NCI-H1436 treated with DMSO at 0.1 percent for 48 hours (cell line): Measurements from ENCODE around the gene ADCY5.

Experiments
- DNase-seq: peaks from one replicate; lab custom pipeline; 2025; lab: John Stamatoyannopoulos, UW

ADCY5 gene

DNA sequence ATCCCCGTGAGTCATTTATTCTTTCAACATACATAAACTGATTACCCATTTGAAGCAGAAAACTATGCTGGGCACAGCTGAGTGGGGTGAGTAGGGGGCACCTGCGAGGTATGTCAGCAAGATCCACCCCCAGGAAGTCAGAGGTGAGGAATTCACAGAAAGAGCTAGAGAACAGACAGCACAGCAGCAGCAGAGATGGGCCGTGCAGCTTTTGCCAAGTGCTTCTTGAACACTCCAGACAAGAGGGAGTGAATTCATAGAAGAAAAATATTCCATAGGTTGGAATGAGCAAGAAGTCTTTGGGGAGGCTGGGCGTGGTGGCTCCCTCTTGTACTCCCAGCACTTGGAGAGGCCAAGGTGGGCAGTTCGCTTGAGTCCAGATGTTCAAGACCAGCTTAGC, 9.4 kb upstream of the ADCY5 start:
- no peak for DNase-seq

DNA sequence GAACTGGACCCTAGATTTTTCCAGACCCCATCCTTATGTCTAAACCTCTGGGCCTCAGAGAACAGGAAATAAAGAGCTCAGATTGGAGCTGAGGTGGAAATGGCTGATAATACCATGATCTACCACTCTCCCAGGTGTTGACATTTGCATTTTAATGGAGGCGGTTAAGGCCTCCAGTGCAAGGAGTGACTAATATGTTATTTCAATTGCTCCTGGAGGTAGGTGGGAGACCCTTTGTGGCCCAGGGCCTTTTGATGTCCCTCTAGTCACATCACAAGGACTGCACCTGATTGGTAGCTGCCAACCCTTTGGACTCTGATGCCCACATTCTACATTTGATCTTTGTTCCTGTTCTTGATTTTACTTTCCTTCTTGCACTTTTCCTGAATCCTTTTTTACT, 9.0 kb upstream of the ADCY5 start:
- no peak for DNase-seq

DNA sequence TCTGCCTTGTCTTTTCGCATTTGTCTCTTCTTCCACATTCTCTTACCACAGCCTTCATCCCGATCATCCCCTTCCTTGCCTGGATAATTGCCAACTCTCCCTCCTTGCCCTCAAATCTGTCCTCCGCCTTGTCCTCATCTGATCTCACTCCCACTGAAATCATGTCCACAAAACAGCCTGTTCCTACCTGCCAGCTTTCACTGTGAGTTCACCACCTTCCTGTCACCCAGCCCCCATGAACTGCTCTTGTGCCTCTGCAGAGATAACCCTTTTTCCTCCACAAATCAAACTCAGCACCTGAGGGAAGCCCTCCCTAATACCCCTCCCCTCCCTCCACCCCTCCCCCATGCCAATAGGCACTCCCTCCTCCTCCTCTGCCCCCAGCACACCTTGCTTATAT, 4.8 kb upstream of the ADCY5 start:
- DNase-seq: no peak

DNA sequence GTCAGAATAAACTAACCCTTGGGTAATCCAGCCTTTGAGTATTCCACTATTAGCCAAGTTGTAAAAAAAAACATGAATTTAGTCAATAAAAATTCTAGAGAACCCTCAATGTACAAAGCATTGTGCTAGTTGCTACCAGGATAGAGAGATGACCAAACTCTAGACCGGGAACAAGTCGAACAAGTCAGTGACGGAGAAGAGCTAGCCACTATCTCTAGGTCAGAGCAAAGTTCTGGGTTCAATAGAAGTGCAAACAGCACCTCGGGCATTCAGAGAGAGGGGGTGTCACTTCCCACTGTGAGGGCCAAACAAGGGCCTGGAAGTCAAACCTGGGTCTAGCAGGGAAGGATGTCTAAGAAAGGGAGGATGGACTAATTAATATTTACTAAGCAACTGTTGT, 2.3 kb upstream of the ADCY5 start:
- DNase-seq: no peak

DNA sequence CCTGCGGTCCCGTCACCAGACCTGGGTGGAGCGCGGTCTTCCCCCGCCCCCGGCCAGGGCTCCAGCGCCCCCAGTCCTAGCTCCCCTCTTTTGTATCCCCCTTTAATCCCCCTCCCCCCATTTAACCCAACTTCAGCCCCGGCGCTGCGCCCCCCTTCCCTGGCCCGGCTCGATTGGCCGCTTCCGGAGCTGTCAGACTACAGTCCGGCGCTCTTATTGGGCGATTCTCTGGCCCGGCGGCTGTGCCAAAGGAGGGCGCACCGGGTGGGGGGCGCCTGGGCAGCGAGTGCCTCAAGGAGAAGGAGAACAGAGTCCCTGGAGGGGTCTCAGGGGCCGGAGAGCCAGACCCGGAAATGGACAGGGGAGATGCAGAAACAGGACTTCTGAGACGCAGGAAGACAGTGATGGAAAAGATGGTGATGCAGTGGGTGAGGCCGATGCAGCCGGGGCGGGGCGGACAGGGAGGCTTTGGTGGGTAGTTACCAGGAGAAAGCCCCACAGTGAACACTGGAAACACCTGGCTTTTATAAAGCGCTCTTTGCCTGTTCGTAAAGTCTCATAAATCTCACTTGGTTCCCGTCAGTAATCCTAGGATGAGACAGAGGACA, 1.2 kb upstream of the ADCY5 start:
- DNase-seq: no peak

DNA sequence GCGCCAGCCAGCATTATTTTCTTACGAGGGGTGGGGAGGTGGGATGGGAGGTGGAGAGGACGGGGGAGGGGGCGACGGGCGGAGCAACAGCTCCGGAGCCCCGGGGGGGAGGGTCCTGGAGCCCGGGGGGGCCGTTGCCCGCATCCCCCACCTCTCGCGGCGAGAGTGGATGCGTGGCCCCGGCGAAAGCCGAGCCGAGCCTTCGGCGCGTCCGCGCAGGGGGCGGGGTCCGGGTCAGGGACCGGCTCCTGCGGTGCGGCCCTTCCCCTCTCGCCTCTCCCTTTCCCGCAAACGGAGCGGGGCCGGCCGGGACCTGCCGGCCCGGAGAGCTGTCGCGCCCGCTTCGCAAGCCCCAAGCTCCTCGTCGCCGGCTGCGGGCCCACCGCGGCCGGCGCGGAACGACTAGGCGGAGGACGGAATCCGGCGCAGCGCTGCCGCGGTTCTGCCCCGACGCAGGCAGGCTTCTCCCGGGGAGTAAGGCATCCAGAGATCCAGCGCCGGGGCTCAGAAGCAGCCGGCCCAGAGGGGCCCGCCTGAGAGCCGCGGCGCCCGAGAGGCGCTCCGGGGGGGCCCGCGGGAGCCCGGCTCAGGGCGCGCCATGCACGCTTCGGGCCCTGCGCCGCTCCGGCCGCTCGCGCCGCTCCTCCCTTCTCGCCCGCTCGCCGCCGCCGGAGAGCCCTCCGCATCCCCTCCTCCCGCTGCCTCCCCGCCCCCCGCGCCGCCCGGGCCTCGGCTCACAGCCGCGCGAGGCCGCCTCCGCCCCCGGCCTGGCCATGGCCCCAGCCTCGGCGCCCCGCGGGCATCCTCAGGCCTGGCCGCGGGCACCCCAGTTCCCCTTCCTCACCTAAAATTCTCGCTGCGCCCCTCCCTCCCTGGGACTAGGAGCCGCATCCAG, 459 bp upstream of the ADCY5 start:
- DNase-seq: no peak

DNA sequence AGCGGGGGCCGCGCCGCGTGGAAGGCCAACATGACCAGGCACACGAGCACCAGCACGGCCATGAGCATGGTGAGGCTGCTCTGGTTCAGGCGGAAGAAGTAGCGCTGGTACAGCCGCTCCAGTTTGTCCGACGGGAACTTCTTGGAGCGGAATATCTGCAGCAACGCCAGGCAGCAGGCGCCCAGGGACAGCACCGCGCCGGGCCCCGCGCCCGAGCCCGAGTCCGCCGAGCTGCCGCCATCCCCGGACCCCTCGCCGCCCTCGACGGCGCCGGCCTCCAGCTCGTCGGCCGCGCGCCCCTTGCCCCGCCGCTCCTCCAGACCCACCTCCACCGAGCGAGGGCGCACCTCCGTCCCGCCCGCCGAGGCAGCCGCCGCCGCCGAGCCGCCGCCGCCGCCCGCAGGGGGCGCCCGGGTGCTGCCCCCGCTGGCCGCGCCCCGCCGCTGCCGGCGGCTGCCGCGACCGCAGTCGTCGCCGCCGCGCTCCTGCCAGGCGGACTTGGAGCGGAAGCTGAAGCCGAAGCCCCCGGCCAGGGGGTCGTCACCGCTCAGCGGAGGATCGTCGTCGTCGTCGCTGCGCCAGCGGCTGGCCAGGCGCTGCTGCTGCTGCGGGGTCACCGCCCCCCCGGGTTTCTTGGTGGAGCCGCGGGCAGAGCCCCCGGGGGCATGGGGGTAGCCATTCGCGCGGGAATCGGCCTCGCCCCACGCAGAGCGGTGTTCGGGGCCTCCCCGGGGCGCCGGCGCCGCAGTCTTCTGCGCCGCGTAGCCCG, 957 bp downstream of the ADCY5 start:
- no peak for DNase-seq

DNA sequence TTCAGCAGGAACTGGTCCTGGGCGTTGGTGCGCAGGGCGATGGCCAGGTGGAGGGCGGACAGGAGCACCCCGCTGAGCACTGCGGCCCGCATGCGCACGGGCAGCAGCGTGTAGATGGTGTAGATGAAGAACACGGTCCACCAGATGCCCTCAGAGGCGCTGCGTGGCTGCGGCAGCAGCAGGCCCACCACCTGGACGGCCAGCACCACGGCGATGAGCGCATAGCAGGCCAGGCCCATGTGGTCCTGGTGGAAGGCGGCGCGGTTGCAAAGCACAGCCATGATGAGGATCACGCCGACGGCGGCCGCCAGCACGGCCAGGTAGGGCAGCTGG, 1.5 kb downstream of the ADCY5 start:
- DNase-seq: no peak

DNA sequence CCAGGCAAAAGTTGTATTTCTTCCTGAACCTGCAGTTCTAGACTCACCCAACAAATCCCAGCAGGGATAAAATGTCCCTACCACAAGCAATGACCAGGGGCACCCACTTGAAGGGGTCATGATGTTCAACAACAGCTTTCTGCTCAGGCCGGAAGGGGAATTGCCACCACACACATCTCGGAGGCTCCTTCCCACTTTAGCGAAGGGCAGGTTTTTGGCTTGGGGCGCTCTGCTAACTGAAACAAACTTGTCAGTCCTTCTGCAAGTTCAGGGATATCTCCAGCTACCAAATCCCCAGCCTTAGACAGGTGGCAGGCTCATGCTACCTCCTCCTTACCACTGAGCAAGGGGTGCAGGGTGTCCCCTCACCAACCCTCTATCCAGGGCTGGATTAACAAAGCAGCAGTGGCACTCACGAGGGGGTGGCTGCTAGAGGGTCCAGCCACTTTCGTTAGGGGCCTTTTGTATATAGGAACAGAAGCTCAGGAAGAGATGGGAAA, 2.2 kb downstream of the ADCY5 start:
- DNase-seq: no peak

DNA sequence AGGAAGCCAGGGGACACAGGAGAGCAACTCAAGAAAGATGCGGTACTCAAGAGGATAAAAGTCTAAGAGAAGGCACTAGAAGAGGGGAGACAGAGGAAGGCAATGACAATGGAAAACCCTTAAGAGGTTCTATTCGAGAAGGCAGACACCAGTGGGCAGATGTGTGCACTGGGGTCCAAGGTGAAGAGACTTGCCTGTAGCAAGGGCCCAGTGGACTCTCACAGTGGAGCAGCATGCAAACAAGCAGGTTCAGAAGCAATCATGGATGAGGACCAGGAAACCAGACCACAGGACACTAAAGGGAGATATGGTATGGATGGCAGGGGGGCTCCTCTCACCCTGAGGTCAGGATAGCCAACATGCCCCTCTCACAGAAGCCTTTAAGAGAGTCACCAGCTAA, 2.7 kb downstream of the ADCY5 start:
- no peak for DNase-seq

DNA sequence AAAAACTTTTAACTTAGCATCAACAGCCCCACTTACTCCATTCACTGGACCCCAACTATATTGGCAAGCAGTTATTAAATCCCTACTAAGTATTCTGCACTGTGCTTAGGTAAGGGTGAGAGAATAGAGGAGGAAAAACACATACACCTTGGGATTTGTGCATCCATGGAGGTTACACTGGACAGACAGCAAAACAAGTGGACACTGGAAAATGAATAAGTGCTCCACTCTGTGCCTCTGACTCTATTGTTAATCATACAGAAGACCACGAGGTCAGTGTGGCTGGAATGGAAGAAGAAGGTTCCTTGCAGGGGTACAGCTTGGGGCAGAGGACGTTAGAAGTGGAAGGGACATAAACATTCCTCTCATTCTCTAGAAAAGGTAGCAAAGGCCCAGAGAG, 3.2 kb downstream of the ADCY5 start:
- no peak for DNase-seq

DNA sequence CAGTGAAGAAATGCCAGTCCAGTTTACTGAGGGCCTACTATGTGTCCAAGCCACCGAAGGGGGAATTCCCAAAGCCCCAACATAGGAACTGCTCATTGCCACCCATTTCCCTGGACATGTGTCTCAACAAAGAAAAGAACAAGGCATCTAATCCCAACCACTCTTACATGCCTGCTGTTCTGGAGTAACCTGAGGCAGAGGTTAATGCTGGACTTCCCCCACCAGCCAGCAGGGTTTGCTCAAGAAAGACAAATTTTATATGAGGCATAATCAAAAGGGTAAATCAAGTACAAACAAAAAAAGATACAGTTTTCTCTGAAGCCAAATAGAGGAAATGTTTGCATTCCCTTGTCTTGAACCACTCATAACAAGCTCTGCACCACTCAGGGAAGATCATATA, 4.1 kb downstream of the ADCY5 start:
- DNase-seq: no peak

DNA sequence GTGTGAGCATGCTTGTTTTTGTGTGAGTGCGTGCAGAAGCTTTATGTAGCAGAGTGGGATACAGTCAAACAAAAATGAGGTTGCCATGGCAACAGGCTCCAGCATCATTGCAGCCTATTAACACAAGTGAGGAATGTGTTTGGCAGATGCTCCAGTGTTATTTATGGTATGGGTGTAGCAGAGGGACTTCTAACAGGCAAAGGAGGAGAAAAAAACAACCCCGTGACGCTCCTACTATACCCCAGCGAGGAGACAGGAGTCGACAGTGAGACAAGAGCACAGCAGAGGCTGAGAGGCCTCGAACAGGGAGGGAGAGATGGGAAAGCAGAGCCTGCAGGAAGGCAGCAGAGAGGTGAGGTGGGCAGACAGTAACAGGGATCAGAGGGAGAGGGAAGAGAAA, 4.9 kb downstream of the ADCY5 start:
- DNase-seq: no peak

DNA sequence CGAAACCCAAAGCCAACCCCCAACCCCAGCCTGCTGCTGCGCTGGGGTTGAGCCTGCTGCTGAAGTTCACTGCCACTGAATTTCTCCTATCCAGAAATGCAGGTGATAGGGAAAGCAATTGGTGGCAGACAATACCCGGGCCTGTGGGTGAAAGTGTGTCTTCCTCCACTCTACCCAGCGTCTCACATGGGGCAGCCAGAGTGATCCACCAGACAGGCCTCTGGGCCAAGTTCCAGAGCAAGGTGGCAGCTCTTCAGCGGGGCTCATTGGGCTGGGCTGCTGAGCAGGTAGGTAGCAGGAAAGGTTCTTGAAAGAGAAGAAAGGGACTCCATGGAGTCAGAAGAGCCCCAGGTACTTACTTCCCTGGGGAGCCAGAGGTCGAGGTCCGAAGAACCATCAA, 6.0 kb downstream of the ADCY5 start:
- no peak for DNase-seq

DNA sequence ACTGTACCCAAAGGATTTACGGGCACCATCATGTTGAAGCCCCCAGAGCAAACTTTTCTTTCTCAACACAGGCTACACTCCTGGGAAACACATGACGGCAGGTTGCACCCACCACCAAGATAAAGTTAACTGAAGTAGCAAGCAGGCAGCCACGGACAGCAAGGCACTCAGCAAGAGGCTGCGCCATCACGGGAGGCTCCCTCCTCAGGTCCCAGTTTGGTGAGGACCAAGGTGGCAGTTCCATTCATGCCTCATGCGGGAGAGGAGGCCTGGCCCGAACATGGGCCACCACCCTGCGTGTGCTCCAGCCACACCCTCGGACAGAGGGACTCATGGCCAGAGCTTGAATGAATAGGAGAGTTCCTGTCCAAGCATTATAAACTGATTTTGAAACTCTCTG, 6.8 kb downstream of the ADCY5 start:
- DNase-seq: no peak

DNA sequence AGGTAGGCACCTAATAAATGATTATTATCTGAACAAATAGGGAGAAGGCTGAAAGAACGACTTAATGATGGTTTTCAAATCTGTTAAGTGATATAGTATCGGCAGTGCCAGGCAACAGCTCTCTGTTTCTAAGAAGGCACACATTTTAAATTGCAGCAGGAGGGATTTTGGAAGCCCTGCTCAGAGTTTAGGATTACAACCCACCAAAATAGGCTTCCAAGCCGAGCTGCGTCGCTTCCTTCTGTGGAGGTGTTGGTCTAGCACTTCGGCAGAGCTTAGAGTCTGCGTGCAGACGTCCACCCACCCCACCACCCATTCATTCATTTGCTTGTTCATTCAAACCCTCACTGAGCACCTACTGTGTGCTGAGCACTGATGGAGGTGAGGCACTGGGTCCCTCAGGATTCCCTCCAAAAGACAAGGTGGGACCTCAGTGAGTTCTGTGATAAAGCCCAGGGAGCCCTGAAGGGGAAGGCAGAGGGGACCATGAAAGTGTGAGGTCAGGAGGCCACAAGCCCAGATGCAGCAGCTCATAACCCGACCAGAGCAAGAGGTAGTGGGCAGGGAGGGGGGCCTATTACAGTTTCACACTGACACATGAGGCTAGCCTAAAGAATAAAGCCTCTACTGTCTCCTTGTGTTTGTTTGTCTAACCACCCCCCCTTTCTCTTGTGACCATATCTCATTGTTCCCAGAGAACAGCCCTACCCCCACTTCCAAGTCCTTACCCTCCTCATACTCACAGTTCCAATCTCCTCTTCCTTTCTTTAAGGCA, 8.9 kb downstream of the ADCY5 start:
- DNase-seq: no peak

DNA sequence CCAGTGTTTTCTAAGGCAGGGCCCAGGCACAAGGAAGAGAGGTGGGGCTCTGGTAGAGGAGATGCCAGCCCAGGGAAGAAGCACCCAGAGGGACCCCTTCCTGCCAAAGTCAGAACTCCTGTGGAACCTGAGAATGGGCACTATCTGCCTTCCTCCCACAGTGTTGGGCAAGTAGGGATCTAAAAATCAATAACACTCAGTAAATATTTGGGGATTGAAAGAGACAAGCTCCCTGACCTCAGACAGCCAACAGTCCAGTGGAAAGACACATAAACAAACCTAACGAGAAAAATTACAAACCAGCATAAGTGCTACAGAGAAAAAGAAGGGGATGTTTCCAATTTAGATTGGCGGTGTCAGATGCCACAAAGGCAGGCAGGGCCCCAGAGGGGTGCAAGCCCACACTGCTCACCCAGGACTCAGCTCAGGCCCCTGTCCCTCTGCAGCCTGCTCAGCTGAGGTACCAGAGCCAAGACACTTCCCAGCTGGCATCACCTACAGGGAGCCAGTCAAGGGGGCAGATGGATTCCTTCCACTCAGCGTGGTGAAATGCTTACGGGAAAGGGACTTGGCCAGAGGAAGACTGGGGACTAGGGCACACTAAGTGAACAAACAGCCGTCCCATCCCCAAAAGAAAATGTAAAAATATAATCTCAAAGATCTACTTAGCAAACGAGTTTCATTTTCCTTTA, 15.9 kb downstream of the ADCY5 start:
- no peak for DNase-seq

DNA sequence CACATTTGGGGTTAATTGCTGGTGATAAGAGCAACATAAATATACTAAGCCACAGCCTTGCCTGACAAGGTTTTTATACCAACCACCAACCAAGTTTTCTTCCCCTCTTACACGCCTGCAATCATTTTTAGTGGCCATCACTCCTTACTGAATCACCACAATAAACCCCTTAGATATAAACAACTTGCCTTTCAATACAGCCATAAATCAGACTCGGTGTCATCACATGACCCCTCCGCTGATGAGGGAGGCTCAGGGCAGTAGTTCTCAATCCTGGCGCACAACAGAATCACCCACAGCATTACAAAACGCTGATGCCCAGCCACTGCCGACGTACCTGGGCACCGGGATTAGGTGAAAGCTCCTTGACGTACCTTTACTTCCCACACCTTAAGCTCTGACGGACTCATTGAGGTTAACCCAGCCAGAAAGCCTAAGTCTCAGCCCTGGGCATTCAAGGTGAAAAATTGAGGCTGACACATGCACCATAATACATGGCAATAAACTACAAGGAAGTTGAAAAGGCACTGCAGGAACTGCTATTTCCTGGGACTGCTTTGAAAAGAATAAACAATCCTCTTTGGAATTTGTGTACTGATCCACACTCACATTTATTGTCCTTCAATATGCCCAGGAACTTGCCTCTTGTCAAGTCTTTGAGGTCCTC, 17.1 kb downstream of the ADCY5 start:
- DNase-seq: no peak

DNA sequence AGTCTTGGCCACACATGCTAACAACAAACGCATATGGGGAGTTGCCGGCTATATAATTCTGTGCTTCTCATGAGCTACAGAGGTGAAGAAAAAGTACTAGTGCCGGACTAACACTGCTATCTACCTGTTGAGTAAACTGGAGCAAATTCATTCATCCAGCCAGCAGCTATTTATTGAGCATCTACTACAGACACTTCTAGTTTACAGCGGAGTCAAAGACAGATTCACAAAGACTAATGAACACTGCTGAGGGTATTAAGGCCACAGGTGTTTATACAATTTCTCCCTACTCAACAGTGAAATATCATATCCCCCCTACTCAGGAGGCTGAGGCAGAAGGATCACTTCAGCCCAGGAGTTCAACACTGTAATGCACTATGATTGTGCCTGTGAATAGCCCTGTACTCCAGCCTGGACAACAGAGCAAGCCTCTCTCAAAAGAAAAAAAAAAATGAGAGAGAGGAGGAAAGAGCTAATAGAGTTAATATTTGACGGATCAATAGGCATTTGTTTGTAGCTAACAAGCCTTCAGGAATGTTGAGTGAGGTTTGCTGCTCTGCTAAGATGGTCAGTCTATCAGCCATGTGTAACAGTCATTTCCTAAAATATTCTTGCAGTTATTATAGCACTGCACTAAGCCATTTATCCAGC, 17.8 kb downstream of the ADCY5 start:
- no peak for DNase-seq

DNA sequence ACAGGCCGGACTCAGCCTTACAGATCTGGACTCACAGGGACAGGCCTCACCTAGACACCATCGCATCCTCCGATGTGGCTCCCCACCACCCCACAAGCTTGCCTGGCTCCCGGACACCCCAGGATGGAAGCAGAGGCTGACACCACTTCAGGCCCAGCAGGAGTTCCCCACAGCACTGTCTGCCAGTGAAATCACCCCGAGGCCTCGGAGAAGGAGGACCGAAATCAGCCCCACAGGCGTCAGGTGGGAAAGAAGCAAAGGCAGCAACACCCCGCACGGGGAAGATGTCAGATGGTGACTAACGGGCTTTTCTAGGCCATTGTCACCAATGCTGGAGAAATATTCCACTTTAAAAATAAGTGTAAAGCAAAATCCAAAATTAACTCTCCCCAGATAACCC, 18.6 kb downstream of the ADCY5 start:
- DNase-seq: no peak
